ENCODE data around the gene OGFOD3.

The OGFOD3 gene

DNA sequence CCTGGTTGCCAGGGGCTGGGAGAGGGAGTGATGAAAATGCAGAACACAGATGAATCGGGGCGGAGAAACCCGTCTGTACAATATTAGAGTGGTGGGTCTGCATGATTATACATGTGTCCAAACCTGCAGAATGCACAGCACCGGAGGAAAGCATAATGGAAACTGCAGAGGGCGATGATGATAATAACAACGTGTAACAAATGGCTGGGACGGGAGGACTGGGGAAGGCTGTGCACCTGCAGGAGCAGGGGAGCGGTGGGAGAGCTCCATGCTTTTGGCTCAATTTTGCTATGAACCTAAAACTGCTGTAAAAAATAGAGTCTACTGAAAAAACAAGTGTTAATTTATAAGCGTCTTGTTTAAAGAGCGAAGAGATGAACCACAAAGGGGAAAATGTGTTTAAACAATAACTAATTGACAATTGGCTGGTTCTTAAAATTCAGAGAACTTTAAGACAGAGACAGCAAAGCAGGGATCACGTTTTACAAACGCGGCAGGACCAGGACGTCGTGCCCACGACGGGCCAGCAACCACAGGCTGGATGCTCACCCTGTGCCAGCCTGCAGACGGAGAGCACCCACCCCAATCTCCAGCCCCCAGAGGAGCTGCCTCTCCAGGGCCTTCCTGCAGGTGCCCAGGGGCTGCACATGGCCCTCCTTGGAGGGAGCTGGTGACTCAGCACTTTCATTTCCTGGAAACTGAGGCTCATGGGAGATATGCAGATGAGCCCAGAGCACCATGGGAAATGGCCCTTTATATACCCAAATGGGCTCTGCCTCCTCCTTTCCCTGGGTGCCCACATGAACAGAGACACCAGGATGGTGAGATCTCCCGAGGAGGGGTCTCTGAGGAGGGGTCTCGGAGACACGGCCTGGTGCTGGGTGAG, 59.7 kb downstream of the OGFOD3 start, which contains the start of gene TEX19:
Gene TEX19 (plus strand): TSS at position 783 of the 886 bp plus-strand sequence. CDS start 2,904 bp downstream, outside the sequence.
- Histone ChIP-seq H3K4me1 (ENCODE audit: insufficient read depth, low read length) (peaks cover 53% of the 10 kb centered on the region), H3K4me3 (ENCODE audit: low read depth in 1 of 2, low read length in 2 of 2) (peak within 1 kb of the TSS; percentile 2 to 56; a peak in 3 of 4 replicates), H4K20me1 (ENCODE audit: insufficient read depth, low read length) (peaks cover 20% of the 10 kb centered on the region), H3K27ac (ENCODE audit: low read length) (peak within 1 kb of the TSS; percentile 78), H3K9me3 (ENCODE audit: insufficient read depth, low read length, severe bottlenecking) (no peaks in the 10 kb centered on the region), H3K79me2 (ENCODE audit: insufficient read depth, low read length) (peaks cover 26% of the 10 kb centered on the region), H3K4me2 (ENCODE audit: insufficient read depth, low read length) (peak within 1 kb of the TSS; percentile 63), H2AFZ (ENCODE audit: low read depth, low read length) (peak within 1 kb of the TSS; percentile 55), H3K36me3 (ENCODE audit: insufficient read depth, low read length) (peaks cover 22% of the 10 kb centered on the region), H3K9ac (ENCODE audit: low read depth, low read length) (peak within 1 kb of the TSS; percentile 55), H3K27me3 (ENCODE audit: insufficient read depth, low read length, poor library complexity) (no peaks in the 10 kb centered on the region)
- ATAC-seq (ENCODE audit: insufficient read depth, low read depth) (peak; percentile 92), DNase-seq (peak; percentile 94)
- TF ChIP-seq, protein P1, sequence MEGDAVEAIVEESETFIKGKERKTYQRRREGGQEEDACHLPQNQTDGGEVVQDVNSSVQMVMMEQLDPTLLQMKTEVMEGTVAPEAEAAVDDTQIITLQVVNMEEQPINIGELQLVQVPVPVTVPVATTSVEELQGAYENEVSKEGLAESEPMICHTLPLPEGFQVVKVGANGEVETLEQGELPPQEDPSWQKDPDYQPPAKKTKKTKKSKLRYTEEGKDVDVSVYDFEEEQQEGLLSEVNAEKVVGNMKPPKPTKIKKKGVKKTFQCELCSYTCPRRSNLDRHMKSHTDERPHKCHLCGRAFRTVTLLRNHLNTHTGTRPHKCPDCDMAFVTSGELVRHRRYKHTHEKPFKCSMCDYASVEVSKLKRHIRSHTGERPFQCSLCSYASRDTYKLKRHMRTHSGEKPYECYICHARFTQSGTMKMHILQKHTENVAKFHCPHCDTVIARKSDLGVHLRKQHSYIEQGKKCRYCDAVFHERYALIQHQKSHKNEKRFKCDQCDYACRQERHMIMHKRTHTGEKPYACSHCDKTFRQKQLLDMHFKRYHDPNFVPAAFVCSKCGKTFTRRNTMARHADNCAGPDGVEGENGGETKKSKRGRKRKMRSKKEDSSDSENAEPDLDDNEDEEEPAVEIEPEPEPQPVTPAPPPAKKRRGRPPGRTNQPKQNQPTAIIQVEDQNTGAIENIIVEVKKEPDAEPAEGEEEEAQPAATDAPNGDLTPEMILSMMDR (IDR thresholded peaks at IDR 0.05; ENCODE audit: borderline replicate concordance, extremely low read depth, low read length, poor library complexity, severe bottlenecking) = peak; percentile 52
- TF ChIP-seq EZH2 (IDR thresholded peaks at IDR 0.05; ENCODE audit: borderline replicate concordance, low read depth, low read length, severe bottlenecking) = no peak

DNA sequence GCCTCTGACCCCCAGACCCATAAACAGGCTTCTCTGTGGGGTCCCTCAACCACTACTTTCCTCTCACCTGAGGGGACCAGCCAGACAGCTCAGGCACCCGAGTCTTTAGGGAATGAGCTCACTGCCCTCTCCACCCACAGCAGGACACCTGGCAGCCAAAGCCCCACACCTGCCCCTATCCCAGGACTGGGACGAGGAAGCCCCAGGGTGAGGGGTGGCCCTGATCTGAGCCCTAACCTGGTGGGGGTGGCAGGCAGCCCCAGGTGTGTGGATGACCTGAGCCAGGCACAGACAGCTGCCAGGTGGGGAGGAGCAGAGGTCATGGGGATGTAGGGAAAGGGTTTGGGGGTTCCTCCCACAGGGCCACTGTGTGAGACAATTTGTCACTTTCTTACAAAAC, 61.0 kb downstream of the OGFOD3 start:
- Histone ChIP-seq H2AFZ (ENCODE audit: low read depth, low read length) (0 out of 2 replicates have a peak overlapping the region, but pooled peaks have one; percentile 15), H3K4me1 (ENCODE audit: insufficient read depth, low read length) (peaks cover 44% of the 10 kb centered on the region), H3K9me3 (ENCODE audit: insufficient read depth, low read length, severe bottlenecking) (no peaks in the 10 kb centered on the region), H3K27me3 (ENCODE audit: insufficient read depth, low read length, poor library complexity) (no peaks in the 10 kb centered on the region), H3K79me2 (ENCODE audit: insufficient read depth, low read length) (peaks cover 18% of the 10 kb centered on the region), H3K36me3 (ENCODE audit: insufficient read depth, low read length) (peaks cover 11% of the 10 kb centered on the region), H3K9ac (ENCODE audit: low read depth, low read length) (peak overlapping the region; percentile 14; the same call in 1 of the 2 replicates), H4K20me1 (ENCODE audit: insufficient read depth, low read length) (peaks cover 9% of the 10 kb centered on the region), H3K27ac (ENCODE audit: low read length) (peak overlapping the region; percentile 78), H3K4me3 (ENCODE audit: low read depth in 1 of 2, low read length in 2 of 2) (no peak overlapping the region), H3K4me2 (ENCODE audit: insufficient read depth, low read length) (no peak overlapping the region)
- no peak for DNase-seq
- TF ChIP-seq, protein P1 (IDR thresholded peaks at IDR 0.05; ENCODE audit: borderline replicate concordance, extremely low read depth, low read length, poor library complexity, severe bottlenecking) = no peak
- TF ChIP-seq EZH2 (IDR thresholded peaks at IDR 0.05; ENCODE audit: borderline replicate concordance, low read depth, low read length, severe bottlenecking) = no peak
- no peak for ATAC-seq (ENCODE audit: insufficient read depth, low read depth)

DNA sequence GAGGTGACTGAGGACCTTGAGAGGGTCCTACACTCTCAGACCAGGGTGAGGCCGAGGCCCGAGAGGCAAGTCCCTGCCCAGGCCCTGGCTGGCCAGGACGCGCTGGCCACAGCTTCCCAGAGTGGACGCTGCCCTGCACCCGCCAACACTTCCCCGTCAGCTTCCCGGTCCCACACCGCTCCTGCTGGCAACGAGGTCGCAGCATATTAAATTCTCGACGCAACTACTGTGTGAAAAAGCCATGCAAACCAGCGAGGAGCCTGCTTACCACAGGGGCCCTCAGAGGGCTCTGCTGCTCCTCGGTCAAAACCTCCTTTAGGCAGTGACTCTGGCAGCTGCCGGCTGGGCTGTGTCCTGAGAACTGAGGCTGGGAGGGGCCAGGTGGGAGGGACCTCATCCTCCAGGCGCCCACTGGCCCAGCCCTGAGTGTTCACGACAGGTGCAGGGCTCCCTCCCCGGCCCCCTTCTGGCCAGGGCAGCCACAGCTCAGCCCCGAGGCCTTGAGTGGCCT, 61.5 kb downstream of the OGFOD3 start:
- no peak for DNase-seq
- H3K9ac ChIP-seq (ENCODE audit: low read depth, low read length) = peak overlapping the region; percentile 14; the same call in 1 of the 2 replicates

More for the DNA sequence above, 61.5 kb downstream of the OGFOD3 start:
- Histone ChIP-seq H3K4me1 (ENCODE audit: insufficient read depth, low read length) (peaks cover 44% of the 10 kb centered on the region), H3K4me2 (ENCODE audit: insufficient read depth, low read length) (no peak overlapping the region), H3K27me3 (ENCODE audit: insufficient read depth, low read length, poor library complexity) (no peaks in the 10 kb centered on the region), H3K9me3 (ENCODE audit: insufficient read depth, low read length, severe bottlenecking) (no peaks in the 10 kb centered on the region), H2AFZ (ENCODE audit: low read depth, low read length) (no peak overlapping the region), H3K79me2 (ENCODE audit: insufficient read depth, low read length) (peaks cover 13% of the 10 kb centered on the region), H4K20me1 (ENCODE audit: insufficient read depth, low read length) (peaks cover 4% of the 10 kb centered on the region; the same call in 1 of the 2 replicates), H3K27ac (ENCODE audit: low read length) (peak overlapping the region; percentile 78; the same call in 1 of the 2 replicates), H3K36me3 (ENCODE audit: insufficient read depth, low read length) (peaks cover 6% of the 10 kb centered on the region), H3K4me3 (ENCODE audit: low read depth in 1 of 2, low read length in 2 of 2) (no peak overlapping the region)
- no peak for TF ChIP-seq EZH2 (IDR thresholded peaks at IDR 0.05; ENCODE audit: borderline replicate concordance, low read depth, low read length, severe bottlenecking)
- TF ChIP-seq, protein P1 (IDR thresholded peaks at IDR 0.05; ENCODE audit: borderline replicate concordance, extremely low read depth, low read length, poor library complexity, severe bottlenecking) = no peak
- ATAC-seq (ENCODE audit: insufficient read depth, low read depth) = no peak
